Stimulated activated CD8-positive, alpha-beta memory T cell treated with anti-CD3 and anti-CD28 coated beads, Interleukin-4, amount 100 ng/mL, for 1 hour (primary cell): ENCODE results near the gene PISD.
"Not testable (repeated sequence)": the region's sequence is repeated elsewhere in the genome, so short reads cannot be mapped to it uniquely, and the experiment has no call there.

Experiments
- DNase-seq, 2 donors: peaks; one replicate each; pipeline ENCODE4 v3.0.0-alpha.2; 2020; ENCODE audit warnings: low read depth in 2 of 2, low spot score in 1 of 2

PISD gene

DNA sequence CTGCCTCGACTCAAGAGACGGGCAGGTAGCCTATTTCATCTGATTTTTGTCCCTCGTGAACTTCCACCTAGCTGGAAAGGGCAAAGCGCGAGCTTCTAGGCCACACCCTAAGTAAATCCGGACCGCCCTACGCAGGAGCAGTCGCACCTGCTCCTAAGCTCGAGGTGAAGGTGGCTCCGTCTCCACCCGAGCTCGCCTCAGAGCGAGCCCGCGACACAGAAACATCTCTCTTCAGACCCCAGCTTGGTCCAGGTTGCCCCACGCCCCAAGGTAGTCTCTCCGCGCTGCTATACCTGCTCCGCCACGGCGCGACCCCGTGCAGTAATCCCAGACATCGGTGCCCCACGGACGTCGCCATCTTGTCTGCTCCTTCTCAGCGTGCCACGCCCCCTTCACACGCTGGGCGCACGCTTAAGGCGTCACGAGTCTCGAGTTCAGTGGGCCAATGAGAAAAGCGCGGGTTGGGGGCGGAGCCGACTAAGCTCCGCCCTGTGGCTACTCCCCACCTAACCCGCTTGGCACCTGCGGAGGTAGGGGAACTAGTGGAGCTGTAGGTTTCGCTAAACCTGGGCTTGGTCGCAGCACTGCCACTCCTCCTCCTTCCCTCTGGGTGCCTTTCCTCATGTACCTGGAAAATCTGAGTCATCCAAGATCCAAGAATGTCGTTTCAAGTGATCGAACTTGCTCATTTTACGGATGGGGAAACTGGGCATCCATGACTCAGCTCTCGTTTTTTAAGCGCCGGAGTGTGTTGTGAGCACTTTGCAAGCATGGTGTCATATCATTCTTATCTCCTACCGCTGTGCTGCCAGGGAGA, at the start of gene PISD:
Gene PISD, minus strand, starts transcription at position 365 of the 817 bp plus-strand sequence. Its CDS starts 7 bp downstream, at position 358.
- peak; percentile 89 to 91 for DNase-seq

DNA sequence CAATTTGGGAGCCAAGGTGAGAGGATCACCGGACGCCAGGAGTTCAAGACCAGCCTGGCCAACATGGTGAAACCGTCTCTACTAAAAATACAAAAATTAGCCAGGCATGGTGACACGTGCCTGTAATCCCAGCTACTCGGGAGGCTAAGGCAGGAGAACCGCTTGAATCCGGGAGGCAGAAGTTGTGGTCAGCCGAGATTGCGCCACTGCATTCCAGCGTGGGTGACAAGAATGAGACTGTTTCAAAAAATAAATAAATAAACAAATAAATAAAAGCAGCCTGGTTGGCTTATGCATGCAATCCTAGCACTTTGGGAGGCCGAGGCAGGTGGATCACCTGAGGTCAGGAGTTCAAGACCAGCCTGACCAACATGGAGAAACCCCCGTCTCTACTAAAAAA, 49.2 kb upstream of the PISD start:
- DNase-seq: not testable (repeated sequence)

DNA sequence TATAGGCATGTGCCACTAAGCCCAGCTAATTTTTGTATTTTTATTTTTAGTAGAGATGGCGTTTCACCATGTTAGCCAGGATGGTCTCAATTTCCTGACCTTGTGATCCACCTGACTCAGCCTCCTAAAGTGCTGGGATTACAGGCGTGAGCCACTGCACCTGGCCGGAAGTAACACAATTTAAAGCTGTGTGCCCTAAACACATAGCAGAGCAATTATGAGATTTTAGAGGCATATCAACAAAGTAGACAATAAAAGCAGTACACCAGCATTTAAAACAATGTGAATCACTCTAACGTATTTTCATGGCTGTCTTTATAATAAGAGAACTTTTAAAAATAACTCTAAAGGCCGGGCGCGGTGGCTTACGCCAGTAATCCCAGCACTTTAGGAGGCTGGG, 45.5 kb upstream of the PISD start:
- DNase-seq: no peak

GRCh38 chr22:31695423-31695822, 33.4 kb upstream of the PISD start:
- DNase-seq: no peak

DNA sequence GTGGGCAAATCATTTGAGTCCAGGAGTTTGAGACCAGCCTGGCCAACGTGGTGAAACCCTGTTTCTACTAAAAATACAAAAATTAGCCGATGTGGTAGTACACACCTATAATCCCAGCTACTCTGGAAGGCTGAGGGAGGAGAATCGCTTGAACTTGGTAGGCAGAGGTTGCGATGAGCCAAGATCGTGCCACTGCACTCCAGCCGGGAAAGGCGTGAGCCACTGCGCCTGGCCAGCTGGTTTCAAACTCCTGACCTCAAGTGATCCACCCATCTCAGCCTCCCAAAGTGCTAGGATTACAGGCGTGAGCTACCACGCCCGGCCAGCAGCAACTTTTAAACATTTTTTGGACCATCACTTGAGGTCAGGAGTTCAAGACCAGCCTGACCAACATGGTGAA, 32.0 kb upstream of the PISD start:
- not testable (repeated sequence) for DNase-seq

- no peak for DNase-seq
Observed at GRCh38 chr22:31692186-31692886, 30.3 kb upstream of the PISD start.

GRCh38 chr22:31691408-31691807, 29.4 kb upstream of the PISD start:
- DNase-seq: no peak

- no peak for DNase-seq
Observed at GRCh38 chr22:31683181-31684105, 21.4 kb upstream of the PISD start.

GRCh38 chr22:31682751-31683150, 20.7 kb upstream of the PISD start:
- DNase-seq: no peak

DNA sequence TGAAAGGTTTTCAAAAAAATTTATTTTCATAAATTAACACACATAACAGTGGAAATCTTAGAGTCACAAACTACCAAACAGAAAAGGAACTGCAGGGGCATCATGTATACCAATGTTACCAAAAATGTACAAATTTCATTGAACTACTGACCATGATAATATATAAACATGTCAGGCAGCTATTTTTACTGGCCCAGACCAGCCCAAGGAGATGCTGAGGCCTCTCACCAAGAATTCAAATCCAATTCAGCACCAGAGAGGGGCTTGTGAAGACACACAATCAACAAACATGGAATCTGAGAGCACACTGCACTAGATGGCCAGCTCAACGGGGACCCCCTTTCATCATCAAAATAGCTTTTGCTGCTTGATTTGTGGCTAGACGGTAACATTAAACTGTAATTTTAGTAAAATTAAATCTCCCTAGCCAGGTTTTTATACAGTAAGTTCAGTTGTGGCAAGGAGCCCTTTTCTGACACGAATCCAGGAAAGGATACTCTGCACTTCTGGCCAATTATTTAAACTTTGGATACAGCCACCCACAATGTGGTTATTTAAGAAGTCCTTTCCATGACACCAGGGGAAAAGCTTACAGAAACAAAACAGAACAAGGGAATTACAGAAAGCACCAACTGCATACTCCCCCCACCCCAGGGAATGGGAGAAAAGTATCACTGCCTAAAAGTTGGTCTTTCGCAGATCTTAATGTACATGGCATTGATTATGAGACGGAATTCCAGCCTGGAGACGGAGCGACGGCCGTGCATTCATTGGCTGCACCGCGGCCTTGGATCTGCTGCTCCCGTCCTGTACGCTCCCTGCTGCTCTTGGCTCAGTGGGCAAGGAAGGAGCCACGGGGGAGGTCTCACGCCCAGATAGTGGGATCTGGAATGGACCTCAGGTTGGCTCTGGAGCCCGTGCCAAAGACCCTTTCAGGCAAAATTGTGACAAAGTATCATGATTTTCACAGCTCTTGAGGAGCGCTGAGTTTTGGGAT, 19.6 kb upstream of the PISD start:
- DNase-seq: no peak

- DNase-seq: no peak
Observed at GRCh38 chr22:31680861-31681341, 18.9 kb upstream of the PISD start.

DNA sequence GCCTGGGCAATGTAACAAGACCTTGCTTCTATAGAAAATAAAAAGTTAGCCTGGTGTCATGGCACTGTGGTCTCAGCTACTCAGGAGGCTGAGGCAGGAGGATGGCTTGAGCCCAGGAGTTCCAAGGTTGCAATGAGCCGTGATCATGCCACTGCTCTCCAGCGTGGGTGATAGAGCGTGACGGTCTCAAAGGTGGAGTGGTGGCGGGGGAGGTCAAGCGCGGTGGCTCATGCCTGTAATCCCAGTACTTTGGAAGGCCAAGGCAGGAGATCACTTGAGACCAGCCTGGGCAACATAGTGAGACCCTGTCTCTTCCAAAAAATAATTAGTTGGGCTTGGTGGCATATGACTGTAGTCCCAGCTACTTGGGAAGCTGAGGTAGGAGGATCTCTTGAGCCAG, 16.7 kb upstream of the PISD start:
- no peak for DNase-seq

GRCh38 chr22:31676700-31677099, 14.7 kb upstream of the PISD start:
- DNase-seq: peak; percentile 68 to 80

- DNase-seq: not testable (repeated sequence)
Observed at GRCh38 chr22:31674219-31674618, 12.2 kb upstream of the PISD start.

DNA sequence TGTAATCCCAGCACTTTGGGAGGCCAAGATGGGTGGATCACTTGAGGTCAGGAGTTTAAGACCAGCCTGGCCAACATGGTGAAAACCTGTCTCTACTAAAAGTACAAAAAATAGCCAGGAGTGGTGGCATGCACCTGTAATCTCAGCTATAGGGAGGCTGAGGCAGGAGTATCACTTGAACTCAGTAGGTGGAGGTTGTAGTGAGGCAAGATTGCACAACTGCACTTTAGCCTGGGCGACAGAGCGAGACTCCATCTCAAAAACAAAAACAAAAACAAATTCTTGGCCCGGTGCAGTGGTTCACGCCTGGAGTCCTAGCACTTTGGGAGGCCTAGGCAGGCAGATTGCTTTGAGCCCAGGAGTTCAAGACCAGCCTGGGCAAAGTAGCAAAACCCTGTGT, 6.8 kb upstream of the PISD start:
- DNase-seq: not testable (repeated sequence)

GRCh38 chr22:31662668-31663037, 638 bp upstream of the PISD start:
- DNase-seq: no peak

DNA sequence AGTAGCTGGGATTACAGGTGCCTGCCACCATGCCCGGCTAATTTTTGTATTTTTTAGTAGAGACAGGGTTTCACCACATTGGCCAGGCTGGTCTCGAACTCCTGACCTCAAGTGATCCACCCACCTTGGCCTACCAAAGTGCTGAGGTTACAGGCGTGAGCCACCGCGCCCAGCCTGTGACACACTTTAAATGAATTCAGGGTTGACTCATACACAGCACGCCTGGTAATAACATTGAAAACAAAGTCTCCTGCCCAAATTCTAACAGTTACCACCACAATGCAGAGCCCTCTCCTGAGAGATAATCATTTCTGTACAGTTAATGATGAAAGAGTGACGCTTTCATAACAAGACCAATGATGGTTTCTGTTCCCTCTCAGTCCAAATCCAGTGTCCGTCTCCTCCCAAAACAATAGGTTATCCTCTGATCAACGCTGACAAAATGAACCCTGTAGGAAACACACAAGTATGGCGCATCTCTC, 1.1 kb downstream of the PISD start:
- not testable (repeated sequence) for DNase-seq

DNA sequence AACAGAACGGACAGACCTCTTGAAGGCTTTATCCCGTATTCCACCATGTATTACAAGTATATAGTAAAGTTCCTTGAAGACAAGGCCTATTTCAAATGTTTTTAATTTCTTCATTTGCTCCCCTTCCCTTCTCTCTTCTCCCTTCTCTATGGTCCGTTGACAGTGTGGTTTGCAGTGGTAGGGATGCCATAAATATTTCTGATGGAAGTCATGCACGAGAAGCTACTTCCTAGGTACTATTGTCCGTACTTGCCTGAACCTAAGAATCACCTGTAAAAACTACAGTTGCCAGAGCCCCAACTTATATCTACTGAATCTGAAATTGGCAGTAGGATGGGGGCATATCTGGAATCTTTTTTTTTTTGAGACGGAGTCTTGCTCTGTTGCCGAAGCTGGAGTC, 2.8 kb downstream of the PISD start:
- DNase-seq: no peak

- DNase-seq: no peak
Observed at GRCh38 chr22:31654408-31654807, 7.6 kb downstream of the PISD start.

DNA sequence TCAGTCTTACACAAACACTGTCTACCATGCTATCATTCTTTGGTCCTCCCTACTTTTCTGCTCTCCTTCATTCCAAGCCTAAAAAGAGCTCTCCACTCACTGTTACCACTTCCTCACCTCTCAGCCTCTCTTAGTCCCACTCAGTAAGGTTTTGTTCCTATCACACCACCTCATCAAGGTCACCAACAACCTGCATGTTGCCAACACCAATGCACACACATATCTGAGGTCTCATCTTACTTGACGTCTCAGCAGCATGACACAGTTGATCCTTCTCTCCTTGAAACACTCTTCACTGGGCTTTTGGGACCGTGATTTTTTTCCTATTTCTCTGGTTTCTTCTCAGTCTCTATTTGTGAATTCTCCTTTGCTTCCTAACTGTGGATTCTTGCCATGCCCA, 8.1 kb downstream of the PISD start:
- no peak for DNase-seq
